SK-N-SH (cell line): ENCODE results near the gene CLASP1. TPM values are rescaled to one million over a fixed set of nuclear protein-coding genes. Genes with fewer than 3 reads are reported as not detected.

Source experiments
- CTCF ChIA-PET: fragments of 300-600, 350-600 bp; formaldehyde crosslinking; extraction: SDS; loops from one replicate; lab custom pipeline; 2021; lab: Yijun Ruan, JAX
- POLR2A ChIA-PET: fragments of 350-600 bp; sonication (Branson Sonifier 250); formaldehyde crosslinking; extraction: SDS; loops from one replicate; lab custom pipeline; 2020; ENCODE audit warnings: antibody characterized with exemption, inconsistent platforms; lab: Yijun Ruan, JAX
- DNase-seq: peaks from one replicate; pipeline ENCODE4 v3.0.0; 2012
- H2AFZ ChIP-seq: fragments of 200-600 bp; sonication (generic); 2 replicates; pipeline ENCODE4 v1.8.1; 2016; ENCODE audit warnings: antibody characterized with exemption, mild to moderate bottlenecking, low read depth
- H3F3A ChIP-seq: fragments of 200-600 bp; sonication (generic); replicated peaks from 2 replicates; pipeline ENCODE3; 2016; ENCODE audit warnings: antibody characterized with exemption, mild to moderate bottlenecking; ENCODE audit not compliant: insufficient read depth
- H3K27ac ChIP-seq, 2 experiments: fragments of 200-500 bp in 1 of 2; fragments of 200-600 bp in 1 of 2; sonication (Bioruptor generic) in 1 of 2; sonication (generic), shearing (Covaris generic) in 1 of 2; 2 replicates each; pipeline versions ENCODE4 v1.5.1 to v1.6.1; 2014 to 2016; ENCODE audit warnings: low read depth in 2 of 2, inconsistent platforms in 1 of 2, low read length in 1 of 2, mild to moderate bottlenecking in 1 of 2, mixed read lengths in 1 of 2
- H3K27me3 ChIP-seq: fragments of 200-600 bp; sonication (generic), shearing (Covaris generic); 2 replicates; pipeline ENCODE4 v1.6.1; 2016; ENCODE audit warnings: mixed run types; ENCODE audit not compliant: insufficient read depth
- H3K36me3 ChIP-seq, 2 experiments: fragments of 200-500 bp in 1 of 2; fragments of 200-600 bp in 1 of 2; sonication (Bioruptor generic) in 1 of 2; sonication (generic) in 1 of 2; replicated peaks in 1 of 2; 2 replicates each; pipeline versions ENCODE3 to v1.5.1; 2014 to 2016; ENCODE audit warnings: low read length in 1 of 2, mild to moderate bottlenecking in 1 of 2; ENCODE audit not compliant: insufficient read depth in 2 of 2, control insufficient read depth in 1 of 2
- H3K4me1 ChIP-seq, 2 experiments: fragments of 200-500 bp in 1 of 2; fragments of 200-600 bp in 1 of 2; sonication (Bioruptor generic) in 1 of 2; sonication (generic), shearing (Covaris generic) in 1 of 2; 2 replicates each; pipeline versions ENCODE4 v1.5.1 to v1.6.1; 2014 to 2016; ENCODE audit warnings: low read depth in 1 of 2, low read length in 1 of 2, mixed run types in 1 of 2; ENCODE audit not compliant: insufficient read depth in 2 of 2, control insufficient read depth in 1 of 2
- H3K4me2 ChIP-seq: fragments of 200-600 bp; sonication (generic), shearing (Covaris generic); 2 replicates; pipeline ENCODE4 v1.6.1; 2017; ENCODE audit warnings: mixed run types
- H3K4me3 ChIP-seq, 2 experiments: fragments of 200-500 bp in 1 of 2; fragments of 200-600 bp in 1 of 2; sonication (Bioruptor generic) in 1 of 2; sonication (generic), shearing (Covaris generic) in 1 of 2; 2 replicates each; pipeline versions ENCODE4 v1.5.1 to v1.8.1; 2014 to 2016; ENCODE audit warnings: low read depth in 2 of 2, inconsistent platforms in 1 of 2, low read length in 1 of 2, mild to moderate bottlenecking in 1 of 2, mixed read lengths in 1 of 2, moderate library complexity in 1 of 2
- H3K79me2 ChIP-seq: fragments of 200-600 bp; sonication (generic); 2 replicates; pipeline ENCODE4 v1.8.1; 2017; ENCODE audit warnings: mild to moderate bottlenecking; ENCODE audit not compliant: insufficient read depth
- H3K9ac ChIP-seq: fragments of 200-600 bp; sonication (generic); 2 replicates; pipeline ENCODE4 v1.6.1; 2017; ENCODE audit warnings: mixed run types
- H3K9me2 ChIP-seq: fragments of 200-600 bp; sonication (generic); 2 replicates; pipeline ENCODE4 v1.6.1; 2017; ENCODE audit warnings: mixed run types
- H3K9me3 ChIP-seq: fragments of 200-600 bp; sonication (generic); 2 replicates; pipeline ENCODE4 v1.6.1; 2017; ENCODE audit warnings: mixed run types, mild to moderate bottlenecking, moderate library complexity
- H4K20me1 ChIP-seq: fragments of 200-600 bp; sonication (generic); 2 replicates; pipeline ENCODE4 v1.6.1; 2017; ENCODE audit warnings: mild to moderate bottlenecking, mixed run types; ENCODE audit not compliant: insufficient read depth
- CHD2 ChIP-seq: fragments of 150-350 bp; IDR thresholded peaks from 2 replicates; pipeline ENCODE4 v1.6.1; 2018; ENCODE audit warnings: low read length; ENCODE audit not compliant: partially characterized antibody
- EZH2phosphoT487 ChIP-seq: fragments of 200-600 bp; sonication (generic); IDR thresholded peaks from 2 replicates; pipeline ENCODE4 v1.6.1; 2017; ENCODE audit warnings: low read depth, mixed run types, mild to moderate bottlenecking, antibody characterized with exemption, moderate library complexity, borderline replicate concordance
- FOXJ3 ChIP-seq: sonication (generic); formaldehyde crosslinking; IDR thresholded peaks from 2 replicates; pipeline ENCODE4 v1.5.1; 2020; ENCODE audit warnings: mild to moderate bottlenecking, missing genetic modification reagents
- MXI1 ChIP-seq: IDR thresholded peaks from 2 replicates; pipeline ENCODE4 v1.6.1; 2012; ENCODE audit warnings: mild to moderate bottlenecking, low read depth, low read length, improper control_type of control experiment
- POLR2AphosphoS5 ChIP-seq: IDR thresholded peaks from 2 replicates; pipeline ENCODE4 v1.6.1; 2012; ENCODE audit warnings: low read depth, low read length
- TAF1 ChIP-seq: IDR thresholded peaks from 2 replicates; pipeline ENCODE4 v1.6.1; 2012; ENCODE audit warnings: low read depth, mild to moderate bottlenecking, low read length, moderate library complexity, borderline replicate concordance
- TCF12 ChIP-seq: IDR thresholded peaks from 2 replicates; pipeline ENCODE4 v1.4.0; 2012
- TEAD4 ChIP-seq: IDR thresholded peaks from 2 replicates; pipeline ENCODE4 v1.4.0; 2012; ENCODE audit warnings: mild to moderate bottlenecking, borderline replicate concordance; ENCODE audit not compliant: insufficient read depth
- YY1 ChIP-seq: IDR thresholded peaks from 2 replicates; pipeline ENCODE4 v1.4.0; 2012; ENCODE audit warnings: low read depth, mild to moderate bottlenecking
- WGBS: methylation state at CpG from one replicate; pipeline ENCODE4 v1.1.6; 2017; ENCODE audit warnings: low lambda C conversion rate; 5-methylcytosine and 5-hydroxymethylcytosine counted together
- polyA plus RNA-seq, 3 experiments: library from polyadenylated mRNA; depleted of rRNA; stranded (reverse); fragments of >200 nt; gene quantifications; 2 replicates each; pipeline ENCODE4 v1.2.3, GENCODE V29; 2012
- TF ChIP-seq, protein P1 (sequence below): fragments of 200-600 bp; sonication (generic); IDR thresholded peaks from 2 replicates; pipeline ENCODE4 v1.6.1; 2017; ENCODE audit warnings: antibody characterized with exemption, mild to moderate bottlenecking, moderate library complexity
- TF ChIP-seq, protein P2 (sequence below): IDR thresholded peaks from 2 replicates; pipeline ENCODE4 v1.4.0; 2012; ENCODE audit warnings: low read depth
- TF ChIP-seq, protein P3 (sequence below): fragments of 150-350 bp; IDR thresholded peaks from 2 replicates; pipeline ENCODE4 v1.6.1; 2017; ENCODE audit warnings: antibody characterized with exemption, low read length, low read depth, borderline replicate concordance

CLASP1 gene
- polyA plus RNA-seq, 1 of the 3 experiments (the other 2 are of a cell fraction): 4.9 TPM

DNA sequence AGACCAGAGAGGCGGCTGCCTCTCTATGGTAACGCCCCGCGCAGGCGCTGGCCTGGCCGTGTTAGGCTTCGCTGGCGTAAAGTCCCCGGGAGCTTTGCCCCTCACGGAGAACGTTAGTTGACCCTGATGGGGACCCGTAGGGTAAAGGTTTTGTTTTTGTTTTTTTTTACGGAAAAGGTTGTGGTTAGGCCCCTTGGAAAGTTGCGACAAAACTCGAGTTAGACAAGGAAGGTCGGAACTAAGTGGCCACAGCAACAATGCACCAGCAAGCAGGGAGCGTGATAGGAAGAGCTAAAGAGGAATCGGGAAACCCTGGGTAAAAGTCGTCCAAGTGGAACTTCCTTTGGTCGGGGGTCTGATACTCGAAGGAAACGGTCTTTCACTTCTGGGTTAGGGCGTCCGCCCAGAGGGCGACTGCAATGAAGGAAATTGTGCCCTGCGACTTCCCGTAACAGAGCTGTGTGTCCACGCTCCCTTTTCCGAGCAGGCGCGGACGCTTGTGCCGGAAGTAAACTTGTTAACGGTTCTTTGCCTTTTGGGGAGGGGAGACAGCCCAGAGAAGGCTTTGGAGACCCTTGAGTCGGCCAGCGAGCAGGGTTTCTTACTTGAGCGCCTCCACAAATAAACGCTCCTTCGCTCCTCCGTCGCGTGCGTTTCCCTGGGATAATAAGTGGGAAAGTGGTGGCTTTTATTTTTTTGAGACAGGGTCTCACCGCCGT, 493 bp upstream of the CLASP1 start (continued):
- TF ChIP-seq, protein P1, sequence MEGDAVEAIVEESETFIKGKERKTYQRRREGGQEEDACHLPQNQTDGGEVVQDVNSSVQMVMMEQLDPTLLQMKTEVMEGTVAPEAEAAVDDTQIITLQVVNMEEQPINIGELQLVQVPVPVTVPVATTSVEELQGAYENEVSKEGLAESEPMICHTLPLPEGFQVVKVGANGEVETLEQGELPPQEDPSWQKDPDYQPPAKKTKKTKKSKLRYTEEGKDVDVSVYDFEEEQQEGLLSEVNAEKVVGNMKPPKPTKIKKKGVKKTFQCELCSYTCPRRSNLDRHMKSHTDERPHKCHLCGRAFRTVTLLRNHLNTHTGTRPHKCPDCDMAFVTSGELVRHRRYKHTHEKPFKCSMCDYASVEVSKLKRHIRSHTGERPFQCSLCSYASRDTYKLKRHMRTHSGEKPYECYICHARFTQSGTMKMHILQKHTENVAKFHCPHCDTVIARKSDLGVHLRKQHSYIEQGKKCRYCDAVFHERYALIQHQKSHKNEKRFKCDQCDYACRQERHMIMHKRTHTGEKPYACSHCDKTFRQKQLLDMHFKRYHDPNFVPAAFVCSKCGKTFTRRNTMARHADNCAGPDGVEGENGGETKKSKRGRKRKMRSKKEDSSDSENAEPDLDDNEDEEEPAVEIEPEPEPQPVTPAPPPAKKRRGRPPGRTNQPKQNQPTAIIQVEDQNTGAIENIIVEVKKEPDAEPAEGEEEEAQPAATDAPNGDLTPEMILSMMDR: no peak
- TF ChIP-seq TAF1 (peak; percentile 42), EZH2phosphoT487 (no peak), POLR2AphosphoS5 (peak; percentile 67; the same call in 1 of the 2 replicates), TEAD4 (no peak), CHD2 (peak; percentile 6), YY1 (no peak)
- TF ChIP-seq, protein P2, sequence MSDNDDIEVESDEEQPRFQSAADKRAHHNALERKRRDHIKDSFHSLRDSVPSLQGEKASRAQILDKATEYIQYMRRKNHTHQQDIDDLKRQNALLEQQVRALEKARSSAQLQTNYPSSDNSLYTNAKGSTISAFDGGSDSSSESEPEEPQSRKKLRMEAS: peak; percentile 71
- TF ChIP-seq, protein P3, sequence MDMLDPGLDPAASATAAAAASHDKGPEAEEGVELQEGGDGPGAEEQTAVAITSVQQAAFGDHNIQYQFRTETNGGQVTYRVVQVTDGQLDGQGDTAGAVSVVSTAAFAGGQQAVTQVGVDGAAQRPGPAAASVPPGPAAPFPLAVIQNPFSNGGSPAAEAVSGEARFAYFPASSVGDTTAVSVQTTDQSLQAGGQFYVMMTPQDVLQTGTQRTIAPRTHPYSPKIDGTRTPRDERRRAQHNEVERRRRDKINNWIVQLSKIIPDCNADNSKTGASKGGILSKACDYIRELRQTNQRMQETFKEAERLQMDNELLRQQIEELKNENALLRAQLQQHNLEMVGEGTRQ: no peak

DNA sequence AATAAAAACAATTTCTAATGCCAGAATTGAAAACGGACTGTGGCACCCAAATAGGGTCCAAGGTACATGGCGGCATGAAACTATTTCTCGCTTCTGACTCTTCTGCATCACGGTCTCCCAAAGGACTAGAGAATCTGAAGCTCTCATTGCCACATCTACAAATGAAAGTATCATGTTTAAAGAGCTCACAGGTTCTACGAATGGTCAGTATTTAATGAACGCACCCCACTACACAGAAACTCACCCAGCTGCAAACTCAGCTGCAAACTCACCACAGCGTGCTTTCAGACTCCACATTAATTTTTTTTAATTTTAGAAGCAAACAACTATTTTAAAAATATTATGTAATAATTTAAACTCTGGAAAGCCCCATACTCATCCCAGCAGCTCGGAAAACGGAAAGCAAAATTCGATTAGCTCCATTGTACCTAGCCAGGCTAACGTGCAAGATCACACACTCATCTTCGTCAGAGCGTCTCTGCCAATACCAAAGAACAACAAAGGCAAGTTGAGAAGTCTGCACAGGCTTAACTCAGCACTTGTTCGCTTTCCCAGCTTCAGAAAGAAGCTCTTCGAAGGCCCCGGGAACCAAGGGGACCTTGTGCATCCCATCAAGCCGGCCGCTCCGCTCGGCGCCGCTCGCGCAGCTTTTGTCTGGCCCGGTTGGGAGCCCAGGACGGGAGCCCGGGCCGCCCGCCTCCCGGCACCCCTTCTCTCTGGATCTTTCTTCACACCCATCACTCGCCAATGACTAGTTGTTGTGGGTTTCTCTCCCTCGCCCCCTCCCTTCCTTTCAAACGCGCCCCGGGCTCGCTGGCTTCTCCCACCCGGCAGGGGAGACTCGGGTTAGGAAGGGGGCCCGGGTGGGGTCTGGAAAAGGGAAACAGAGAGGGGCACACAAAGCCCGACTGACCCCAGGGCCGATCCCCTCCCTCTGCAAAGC, 785 bp downstream of the CLASP1 start:
- peaks cover 4 to 5% of the 10 kb centered on the region in 2 experiments; a peak in 2 of 4 replicates for H3K4me1 ChIP-seq
- peaks cover 86% of the 10 kb centered on the region for H3K79me2 ChIP-seq
- peak overlapping the region; percentile 91 for H2AFZ ChIP-seq
- H3K9me3 ChIP-seq: no peaks in the 10 kb centered on the region
- H3K9ac ChIP-seq: peak overlapping the region; percentile 84
- peak overlapping the region; percentile 78 to 86 for H3K4me3 ChIP-seq
- peaks cover 2 to 7% of the 10 kb centered on the region in 2 experiments for H3K36me3 ChIP-seq
- TF ChIP-seq, protein P1: no peak
- TF ChIP-seq TAF1 (no peak), TCF12 (no peak), MXI1 (peak; percentile 55; the same call in 1 of the 2 replicates), FOXJ3 (CRISPR knock-in tag) (no peak)
- TF ChIP-seq, protein P2: no peak
- no peaks in the 10 kb centered on the region for H3K9me2 ChIP-seq
- H4K20me1 ChIP-seq: peaks cover 7% of the 10 kb centered on the region; the same call in 1 of the 2 replicates
- H3K27me3 ChIP-seq: no peaks in the 10 kb centered on the region
- 6% methylated on average over 28 of the region's 41 CpGs for WGBS
- DNase-seq: no peak
- ChIA-PET CTCF (interaction anchor here (0.9 to 1.6 kb wide), 6 partner anchors 34 to 117 kb away, joined by 3 to 7 read pairs (median 6); partner anchors contain the start of gene RNU4ATAC), POLR2A (interaction anchor here (0.8 to 3.5 kb wide), 3 partner anchors 42 to 117 kb away, joined by 3 to 38 read pairs (median 9); partner anchors contain the start of genes NIFK and RNU4ATAC)
- peak overlapping the region; percentile 95 to 98 for H3K27ac ChIP-seq
- H3F3A ChIP-seq: peaks cover 7% of the 10 kb centered on the region
- H3K4me2 ChIP-seq: peak overlapping the region; percentile 84
